GM18519 (cell line): ENCODE results near the gene GPBP1L1.
A peak's percentile ranks its signal among the peaks of the same experiment; 100 is the strongest.
"Not testable (repeated sequence)": the region's sequence is repeated elsewhere in the genome, so short reads cannot be mapped to it uniquely, and the experiment has no call there.

Source experiments
- ATAC-seq: cut with Tn5 transposase; IDR thresholded peaks from one replicate; pipeline ENCODE4 v1.9.1; 2021; ENCODE audit warnings: mild to moderate bottlenecking, moderate library complexity; ENCODE audit not compliant: unreplicated experiment, low FRiP score

Gene GPBP1L1

GRCh38 chr1:45686288-45687013 is at the start of gene GPBP1L1:
Gene GPBP1L1, minus strand, starts transcription at chr1:45686533. Its CDS starts 27,446 bp downstream, at chr1:45659087.
- peak; percentile 33 for ATAC-seq

GRCh38 chr1:45730780-45731319 is 44.5 kb upstream of the GPBP1L1 start:
- no peak for ATAC-seq

GRCh38 chr1:45730075-45730779 is 43.9 kb upstream of the GPBP1L1 start:
- no peak for ATAC-seq

GRCh38 chr1:45726007-45726406 is 39.7 kb upstream of the GPBP1L1 start:
- ATAC-seq: not testable (repeated sequence)

GRCh38 chr1:45723248-45723930 is 37.1 kb upstream of the GPBP1L1 start:
- no peak for ATAC-seq

- ATAC-seq: no peak
These were observed 36.5 kb upstream of the GPBP1L1 start for GRCh38 chr1:45722809-45723208.

GRCh38 chr1:45721207-45721606 is 34.9 kb upstream of the GPBP1L1 start:
- ATAC-seq: no peak

- no peak for ATAC-seq
These were observed 32.0 kb upstream of the GPBP1L1 start for GRCh38 chr1:45718289-45718688.

GRCh38 chr1:45717386-45717785 is 31.1 kb upstream of the GPBP1L1 start:
- ATAC-seq: not testable (repeated sequence)

- ATAC-seq: no peak
These were observed 30.4 kb upstream of the GPBP1L1 start for GRCh38 chr1:45716700-45717099.

- no peak for ATAC-seq
These were observed 27.4 kb upstream of the GPBP1L1 start for GRCh38 chr1:45713711-45714110.

- ATAC-seq: no peak
These were observed 18.3 kb upstream of the GPBP1L1 start for GRCh38 chr1:45704637-45705036.

GRCh38 chr1:45694823-45695222 is 8.5 kb upstream of the GPBP1L1 start:
- ATAC-seq: no peak

GRCh38 chr1:45693811-45694210 is 7.5 kb upstream of the GPBP1L1 start:
- not testable (repeated sequence) for ATAC-seq

GRCh38 chr1:45687754-45688740 is 1.7 kb upstream of the GPBP1L1 start, which contains the start of gene TMEM69:
Gene TMEM69, plus strand, starts transcription at chr1:45688181. Its CDS starts 2,888 bp downstream, at chr1:45691069.
- ATAC-seq: no peak

- peak; percentile 74 for ATAC-seq
These were observed 851 bp upstream of the GPBP1L1 start for GRCh38 chr1:45687014-45687753.

GRCh38 chr1:45686015-45686287 is 382 bp downstream of the GPBP1L1 start:
- peak; percentile 1 for ATAC-seq

- no peak for ATAC-seq
These were observed 872 bp downstream of the GPBP1L1 start for GRCh38 chr1:45685308-45686014.

GRCh38 chr1:45684402-45684801 is 1.9 kb downstream of the GPBP1L1 start:
- no peak for ATAC-seq
